Central memory CD8-positive, alpha-beta T cell (primary cell): Measurements from ENCODE around the gene FEN1.

Experiments used
- ATAC-seq: fragments of 150-1000 bp; cut with Tn5 transposase; replicated peaks from 2 replicates; pipeline ENCODE4 v1.10.0; 2022; ENCODE audit warnings: mild to moderate bottlenecking, moderate FRiP score, moderate number of reproducible peaks; ENCODE audit not compliant: poor library complexity, severe bottlenecking; ENCODE audit errors: extremely low read depth
- DNase-seq, 2 donors: peaks; one replicate each; pipeline ENCODE4 v3.0.0; 2021; ENCODE audit warnings: low spot score in 2 of 2
- H3K27ac Mint-ChIP-seq: one replicate; pipeline ENCODE4 v1.8.0; 2022; ENCODE audit warnings: low read depth, mild to moderate bottlenecking, moderate library complexity, mixed read lengths
- H3K27me3 Mint-ChIP-seq: one replicate; pipeline ENCODE4 v1.8.0; 2022; ENCODE audit warnings: mixed read lengths
- H3K36me3 Mint-ChIP-seq: one replicate; pipeline ENCODE4 v1.8.0; 2022; ENCODE audit warnings: mild to moderate bottlenecking, moderate library complexity, mixed read lengths; ENCODE audit not compliant: insufficient read depth
- H3K4me1 Mint-ChIP-seq: one replicate; pipeline ENCODE4 v1.8.0; 2022; ENCODE audit warnings: mixed read lengths
- H3K4me3 Mint-ChIP-seq: one replicate; pipeline ENCODE4 v1.8.0; 2022; ENCODE audit warnings: mild to moderate bottlenecking, moderate library complexity, mixed read lengths
- H3K9me3 Mint-ChIP-seq: one replicate; pipeline ENCODE4 v1.8.0; 2022; ENCODE audit warnings: mixed read lengths

FEN1 gene

GRCh38 chr11:61782841-61783240 lies 9.9 kb upstream of the FEN1 start:
- Mint-ChIP-seq H3K36me3 (peaks cover 7% of the 10 kb centered on the region), H3K9me3 (no peaks in the 10 kb centered on the region), H3K4me1 (peaks cover 3% of the 10 kb centered on the region), H3K4me3 (no peak overlapping the region), H3K27me3 (no peaks in the 10 kb centered on the region), H3K27ac (peak overlapping the region; percentile 42)
- ATAC-seq (no peak), DNase-seq (no peak)

- no peaks in the 10 kb centered on the region for H3K9me3 Mint-ChIP-seq
- no peaks in the 10 kb centered on the region for H3K27me3 Mint-ChIP-seq
- no peak overlapping the region for H3K4me3 Mint-ChIP-seq
- no peak for DNase-seq
- peaks cover 10% of the 10 kb centered on the region for H3K36me3 Mint-ChIP-seq
- H3K4me1 Mint-ChIP-seq = peaks cover 7% of the 10 kb centered on the region
- peak overlapping the region; percentile 87 for H3K27ac Mint-ChIP-seq
- no peak for ATAC-seq
Observed at GRCh38 chr11:61783717-61784505, 8.8 kb upstream of the FEN1 start.

- Mint-ChIP-seq H3K4me1 (peaks cover 10% of the 10 kb centered on the region), H3K27me3 (no peaks in the 10 kb centered on the region)
Observed at GRCh38 chr11:61784506-61784805, 8.3 kb upstream of the FEN1 start.

GRCh38 chr11:61785837-61786402 lies 6.8 kb upstream of the FEN1 start:
- Mint-ChIP-seq H3K4me3 (no peak overlapping the region), H3K27me3 (no peaks in the 10 kb centered on the region), H3K9me3 (no peaks in the 10 kb centered on the region), H3K4me1 (peaks cover 20% of the 10 kb centered on the region), H3K36me3 (peaks cover 11% of the 10 kb centered on the region), H3K27ac (no peak overlapping the region)
- ATAC-seq (no peak), DNase-seq (no peak)

More at GRCh38 chr11:61784506-61784805, 8.3 kb upstream of the FEN1 start:
- H3K27ac Mint-ChIP-seq = peak overlapping the region; percentile 87
- DNase-seq = no peak
- H3K9me3 Mint-ChIP-seq = no peaks in the 10 kb centered on the region
- ATAC-seq = no peak
- H3K36me3 Mint-ChIP-seq = peaks cover 11% of the 10 kb centered on the region
- H3K4me3 Mint-ChIP-seq = no peak overlapping the region

GRCh38 chr11:61787928-61788491 lies 4.7 kb upstream of the FEN1 start:
- no peak overlapping the region for H3K4me3 Mint-ChIP-seq
- no peak overlapping the region for H3K27ac Mint-ChIP-seq
- peaks cover 32% of the 10 kb centered on the region for H3K4me1 Mint-ChIP-seq
- no peak for ATAC-seq
- no peaks in the 10 kb centered on the region for H3K9me3 Mint-ChIP-seq
- no peak for DNase-seq
- no peaks in the 10 kb centered on the region for H3K27me3 Mint-ChIP-seq
- peaks cover 16% of the 10 kb centered on the region for H3K36me3 Mint-ChIP-seq

GRCh38 chr11:61791737-61792309 lies 888 bp upstream of the FEN1 start:
- Mint-ChIP-seq H3K27me3 (no peaks in the 10 kb centered on the region), H3K36me3 (peaks cover 19% of the 10 kb centered on the region), H3K4me1 (peaks cover 32% of the 10 kb centered on the region), H3K9me3 (no peaks in the 10 kb centered on the region), H3K27ac (peak overlapping the region; percentile 96), H3K4me3 (peak overlapping the region; percentile 89)
- ATAC-seq (peak; percentile 26), DNase-seq (no peak)

GRCh38 chr11:61793083-61793828 lies 545 bp downstream of the FEN1 start:
- Mint-ChIP-seq H3K4me1 (peaks cover 35% of the 10 kb centered on the region), H3K9me3 (no peaks in the 10 kb centered on the region), H3K36me3 (peaks cover 12% of the 10 kb centered on the region), H3K27ac (peak overlapping the region; percentile 96), H3K4me3 (peak overlapping the region; percentile 89), H3K27me3 (no peaks in the 10 kb centered on the region)
- peak; percentile 12 for ATAC-seq
- no peak for DNase-seq

- H3K27ac Mint-ChIP-seq = no peak overlapping the region
- ATAC-seq (no peak), DNase-seq (no peak)
- H3K36me3 Mint-ChIP-seq = peaks cover 11% of the 10 kb centered on the region
- peak overlapping the region; percentile 89 for H3K4me3 Mint-ChIP-seq
- peaks cover 32% of the 10 kb centered on the region for H3K4me1 Mint-ChIP-seq
- H3K27me3 Mint-ChIP-seq = no peaks in the 10 kb centered on the region
- H3K9me3 Mint-ChIP-seq = no peaks in the 10 kb centered on the region
Observed at GRCh38 chr11:61793829-61794204, 1.1 kb downstream of the FEN1 start.

GRCh38 chr11:61794579-61794978 lies 1.9 kb downstream of the FEN1 start:
- DNase-seq (no peak), ATAC-seq (no peak)
- Mint-ChIP-seq H3K27me3 (no peaks in the 10 kb centered on the region), H3K9me3 (no peaks in the 10 kb centered on the region), H3K27ac (no peak overlapping the region), H3K4me1 (peaks cover 27% of the 10 kb centered on the region), H3K4me3 (no peak overlapping the region), H3K36me3 (peaks cover 10% of the 10 kb centered on the region)

GRCh38 chr11:61795459-61795858 lies 2.7 kb downstream of the FEN1 start:
- no peak for ATAC-seq
- DNase-seq = no peak
- peaks cover 19% of the 10 kb centered on the region for H3K4me1 Mint-ChIP-seq
- peaks cover 10% of the 10 kb centered on the region for H3K36me3 Mint-ChIP-seq
- no peak overlapping the region for H3K27ac Mint-ChIP-seq
- H3K27me3 Mint-ChIP-seq = no peaks in the 10 kb centered on the region
- H3K9me3 Mint-ChIP-seq = no peaks in the 10 kb centered on the region
- H3K4me3 Mint-ChIP-seq = no peak overlapping the region

- Mint-ChIP-seq H3K9me3 (no peaks in the 10 kb centered on the region), H3K27ac (no peak overlapping the region), H3K27me3 (no peaks in the 10 kb centered on the region), H3K4me1 (peaks cover 19% of the 10 kb centered on the region), H3K36me3 (peaks cover 10% of the 10 kb centered on the region), H3K4me3 (no peak overlapping the region)
- DNase-seq (no peak), ATAC-seq (no peak)
Observed at GRCh38 chr11:61795876-61796526, 3.3 kb downstream of the FEN1 start.

- Mint-ChIP-seq H3K9me3 (no peaks in the 10 kb centered on the region), H3K4me1 (peaks cover 8% of the 10 kb centered on the region), H3K36me3 (peaks cover 4% of the 10 kb centered on the region), H3K4me3 (no peak overlapping the region), H3K27ac (peak overlapping the region; percentile 51), H3K27me3 (no peaks in the 10 kb centered on the region)
- ATAC-seq (no peak), DNase-seq (peak; percentile 57 to 61)
Observed at GRCh38 chr11:61797263-61797944, 4.7 kb downstream of the FEN1 start.
